GM18499 (cell line): ENCODE results near the gene CIRBP.

Experiments used
- ATAC-seq: cut with Tn5 transposase; IDR thresholded peaks from one replicate; pipeline ENCODE4 v1.9.1; 2021; ENCODE audit warnings: moderate number of reproducible peaks; ENCODE audit not compliant: insufficient read depth, unreplicated experiment

Gene CIRBP

DNA sequence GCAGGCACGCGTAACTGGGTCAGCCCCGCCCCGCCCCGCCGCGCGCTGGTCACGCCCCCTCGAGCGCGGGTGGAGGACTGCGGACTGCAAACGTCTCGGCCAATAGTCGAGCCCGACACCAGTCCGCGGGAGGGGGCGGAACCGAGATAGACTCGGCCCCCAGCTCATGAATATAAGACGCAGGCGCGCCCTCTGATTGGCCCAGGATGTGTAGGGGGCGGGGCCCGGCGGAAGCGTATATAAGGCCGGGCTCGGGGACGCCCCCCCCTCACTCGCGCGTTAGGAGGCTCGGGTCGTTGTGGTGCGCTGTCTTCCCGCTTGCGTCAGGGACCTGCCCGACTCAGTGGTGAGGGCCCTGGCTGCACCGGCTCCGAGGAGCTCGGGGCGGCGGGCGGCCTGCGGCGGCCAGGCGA, at the start of gene CIRBP:
CIRBP (plus strand) TSS at position 268 of the 413 bp plus-strand sequence. CDS start 1,602 bp downstream, outside the sequence.
- peak; percentile 36 for ATAC-seq

DNA sequence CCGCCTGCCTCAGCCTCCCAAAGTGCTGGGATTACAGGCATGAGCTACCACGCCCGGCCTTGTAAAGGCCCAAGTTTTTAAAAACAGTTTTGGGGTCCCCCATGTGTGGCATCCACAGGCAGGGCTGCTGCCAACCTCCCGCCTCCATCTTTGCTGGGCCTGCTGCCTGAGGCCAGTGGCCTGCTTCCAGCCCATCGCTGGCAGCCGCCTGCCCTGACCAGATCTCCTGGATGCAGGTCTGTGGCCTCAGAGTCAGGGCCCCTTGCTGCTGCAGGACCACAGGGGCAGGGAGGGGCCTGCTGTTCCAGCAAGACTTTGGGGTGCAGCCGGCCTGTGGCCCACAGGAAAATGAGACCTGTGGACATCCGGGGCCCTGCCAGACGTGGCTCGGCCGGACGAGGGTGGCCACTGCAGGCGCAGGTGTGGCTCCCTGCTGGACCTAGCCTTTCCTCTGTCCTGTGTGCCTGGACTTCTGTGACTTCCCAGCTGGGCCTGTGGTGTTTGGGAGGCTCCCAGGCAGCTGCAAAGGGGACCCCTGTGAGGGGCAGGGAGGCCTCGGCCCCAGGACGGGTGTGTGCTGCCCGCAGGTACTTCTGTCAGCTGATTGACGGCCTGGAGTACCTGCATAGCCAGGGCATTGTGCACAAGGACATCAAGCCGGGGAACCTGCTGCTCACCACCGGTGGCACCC, 49.2 kb upstream of the CIRBP start:
- no peak for ATAC-seq

DNA sequence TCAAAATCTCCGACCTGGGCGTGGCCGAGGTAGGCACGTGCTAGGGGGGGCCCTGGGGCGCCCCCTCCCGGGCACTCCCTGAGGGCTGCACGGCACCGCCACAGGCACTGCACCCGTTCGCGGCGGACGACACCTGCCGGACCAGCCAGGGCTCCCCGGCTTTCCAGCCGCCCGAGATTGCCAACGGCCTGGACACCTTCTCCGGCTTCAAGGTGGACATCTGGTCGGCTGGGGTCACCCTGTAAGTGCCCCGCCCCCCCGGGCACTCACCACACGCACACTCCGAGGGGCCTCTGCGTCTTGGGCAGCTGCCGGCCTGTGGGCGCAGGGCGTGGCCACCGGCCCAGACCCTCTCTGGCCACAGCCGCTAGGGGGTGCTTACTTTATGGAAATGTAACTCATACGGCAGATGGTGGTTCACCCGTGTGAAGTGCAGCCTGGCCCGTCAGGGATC, 48.6 kb upstream of the CIRBP start:
- no peak for ATAC-seq

DNA sequence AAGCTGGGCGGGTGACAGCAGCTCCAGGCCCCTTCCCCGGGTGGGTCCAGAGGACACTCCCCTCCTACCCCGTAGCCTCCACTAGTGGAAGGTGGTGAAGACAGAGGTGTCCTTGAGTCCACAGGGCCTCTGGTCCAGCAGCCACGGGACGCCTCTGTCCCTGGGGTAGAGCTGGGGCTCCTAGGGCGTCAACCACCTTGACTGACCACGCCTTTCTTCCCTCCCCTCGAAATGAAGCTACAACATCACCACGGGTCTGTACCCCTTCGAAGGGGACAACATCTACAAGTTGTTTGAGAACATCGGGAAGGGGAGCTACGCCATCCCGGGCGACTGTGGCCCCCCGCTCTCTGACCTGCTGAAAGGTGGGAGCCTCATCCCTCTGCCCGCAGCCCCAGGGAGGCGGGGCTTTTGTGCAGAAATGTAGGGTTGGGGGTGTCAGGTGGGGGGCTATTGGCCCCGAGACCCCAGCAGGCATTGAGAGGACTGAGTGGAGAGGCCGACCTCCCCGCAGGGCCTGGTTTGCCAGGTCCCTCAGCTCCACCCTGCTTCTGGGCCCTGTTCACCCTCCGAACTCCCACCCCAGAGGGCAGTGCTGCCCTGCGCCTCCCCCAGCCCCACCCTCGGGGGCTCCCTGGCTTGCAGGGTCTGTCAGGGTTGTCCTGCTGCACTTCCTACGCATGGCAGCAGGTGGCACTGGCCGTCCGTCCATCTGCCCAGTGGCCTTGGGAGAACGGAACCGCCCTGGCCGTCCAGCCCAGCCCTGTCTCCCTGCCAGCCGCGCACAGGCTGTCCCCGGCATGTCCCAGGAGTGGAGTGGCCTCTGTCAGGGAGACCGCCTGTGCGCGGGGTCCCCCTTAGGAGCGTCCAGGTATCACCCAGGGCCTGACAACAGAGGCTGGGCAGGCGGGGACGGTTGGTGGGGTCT, 47.9 kb upstream of the CIRBP start:
- ATAC-seq = no peak

DNA sequence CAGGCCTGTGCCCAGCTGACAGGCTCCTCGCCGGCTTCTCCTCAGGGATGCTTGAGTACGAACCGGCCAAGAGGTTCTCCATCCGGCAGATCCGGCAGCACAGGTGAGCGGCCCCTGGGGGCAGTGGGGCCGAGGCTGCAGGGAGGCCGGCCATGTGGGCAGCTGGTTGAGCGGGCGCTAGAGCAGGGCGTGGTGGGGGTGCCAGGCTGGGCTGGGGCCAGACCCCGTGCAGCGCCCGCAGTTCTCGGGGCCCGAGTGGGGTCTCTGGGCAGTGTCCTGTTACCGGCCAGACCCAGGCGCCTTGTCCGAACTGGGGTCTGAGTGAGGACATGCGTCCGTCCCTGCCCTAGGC, 47.3 kb upstream of the CIRBP start:
- ATAC-seq = no peak

DNA sequence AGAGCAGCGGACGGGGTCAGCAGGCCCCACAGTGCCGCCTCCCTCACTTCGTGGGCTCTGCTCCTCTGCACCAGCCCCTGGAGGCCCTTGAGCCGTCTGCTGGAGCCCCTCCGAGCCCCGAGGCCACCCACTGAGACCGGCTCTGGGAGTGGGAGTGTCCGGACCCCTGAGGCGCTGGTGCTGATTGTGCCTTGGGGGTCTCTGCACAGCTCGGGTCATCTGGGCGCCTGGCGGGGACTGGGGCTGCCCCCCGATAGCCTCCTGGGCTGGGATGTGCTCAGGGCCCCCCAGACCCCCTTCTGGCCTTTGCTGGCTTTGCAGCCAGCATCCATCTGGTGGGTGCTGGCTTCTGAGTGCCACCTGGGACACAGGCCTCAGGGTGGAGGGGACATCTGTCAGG, 46.7 kb upstream of the CIRBP start:
- ATAC-seq = no peak

DNA sequence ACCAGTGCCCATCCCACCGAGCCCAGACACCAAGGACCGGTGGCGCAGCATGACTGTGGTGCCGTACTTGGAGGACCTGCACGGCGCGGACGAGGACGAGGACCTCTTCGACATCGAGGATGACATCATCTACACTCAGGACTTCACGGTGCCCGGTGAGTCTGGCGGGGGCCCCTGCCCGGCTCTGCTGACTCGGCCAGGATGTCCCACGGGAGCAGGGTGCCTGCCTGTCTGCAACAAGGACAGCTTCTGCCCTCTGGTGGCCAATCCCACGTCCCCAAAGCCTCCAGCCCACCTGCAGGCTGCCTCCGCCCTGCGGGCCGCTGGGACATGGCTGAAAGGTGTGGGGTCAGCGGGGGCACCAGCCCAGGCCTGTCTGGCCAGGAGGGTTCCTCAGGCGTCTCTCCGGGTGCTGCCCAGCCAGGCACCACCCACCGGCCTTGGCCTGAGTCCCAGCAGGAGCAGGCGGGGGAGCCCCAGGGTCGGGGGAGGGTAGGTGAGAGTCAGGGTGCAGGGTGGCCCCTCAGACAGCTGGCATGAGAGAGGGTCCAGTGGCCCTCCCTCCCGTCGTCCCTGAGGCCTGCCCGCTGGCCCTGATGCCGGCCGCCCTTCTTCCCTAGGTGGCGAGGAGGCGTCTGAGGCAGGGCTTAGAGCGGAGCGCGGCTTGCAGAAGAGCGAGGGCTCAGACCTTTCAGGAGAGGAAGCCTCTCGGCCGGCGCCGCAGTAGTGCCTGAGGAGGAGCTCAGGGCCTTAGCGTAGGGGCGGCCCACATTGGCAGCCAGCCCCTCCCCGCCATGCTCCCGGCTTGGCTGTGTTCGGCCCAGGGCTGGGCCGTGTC, 45.9 kb upstream of the CIRBP start:
- ATAC-seq = no peak

DNA sequence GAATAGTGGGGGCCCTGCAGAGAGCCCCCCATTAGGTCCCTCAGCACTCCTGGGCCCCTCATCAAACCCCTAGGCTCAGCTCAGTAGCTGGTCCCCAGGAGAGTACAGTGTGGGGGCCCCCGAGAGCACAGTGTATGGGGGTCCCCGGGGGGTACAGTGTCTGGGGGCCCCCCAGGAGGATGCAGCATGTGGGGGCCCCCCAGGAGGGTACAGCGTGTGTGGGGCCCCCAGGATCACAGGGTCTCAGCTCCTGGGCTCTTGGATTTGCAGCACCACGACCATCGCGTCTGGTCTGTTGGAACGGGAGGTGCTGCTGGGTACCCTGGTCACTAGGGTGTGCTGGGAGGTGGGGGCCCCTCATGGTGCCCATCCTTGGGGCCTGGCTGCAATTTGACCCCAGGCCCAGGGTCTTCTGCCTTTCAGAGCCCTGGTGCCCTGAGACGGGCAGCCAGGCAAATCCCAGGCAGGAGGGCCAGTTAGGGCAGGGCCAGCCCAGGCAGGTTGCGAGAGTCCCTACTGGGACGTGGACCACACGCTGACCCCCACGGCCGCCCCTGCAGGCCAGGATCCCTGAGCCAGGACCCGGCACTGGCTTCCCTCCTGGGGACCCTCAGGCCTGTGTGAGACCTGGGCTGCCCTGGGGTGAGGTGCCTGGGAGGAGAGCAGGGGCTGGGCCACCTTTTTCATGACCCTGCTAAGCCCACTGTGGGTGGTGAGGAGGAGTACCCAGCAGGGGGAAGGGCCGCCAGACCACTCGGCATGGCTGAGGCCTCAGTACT, 44.9 kb upstream of the CIRBP start:
- no peak for ATAC-seq

DNA sequence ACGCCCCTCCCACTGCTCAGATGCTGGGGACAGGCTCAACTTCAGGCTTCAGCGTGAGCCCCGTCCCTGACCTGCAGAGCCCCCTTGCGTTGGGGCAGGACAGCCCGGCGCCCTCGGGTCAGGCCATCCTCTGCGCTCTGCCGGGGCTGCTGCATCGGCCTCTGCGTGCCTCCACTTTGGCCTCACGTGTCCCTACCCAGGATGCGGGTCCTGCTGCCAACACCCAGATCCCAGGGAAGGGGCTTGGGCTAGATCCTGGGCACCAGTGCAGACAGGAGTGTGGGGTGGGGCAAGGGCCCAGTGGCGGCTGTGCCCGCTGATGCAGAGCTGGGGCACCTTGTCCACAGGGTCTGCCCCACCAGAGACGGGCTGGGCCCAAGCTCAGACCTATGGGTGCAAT, 44.3 kb upstream of the CIRBP start:
- ATAC-seq = no peak

DNA sequence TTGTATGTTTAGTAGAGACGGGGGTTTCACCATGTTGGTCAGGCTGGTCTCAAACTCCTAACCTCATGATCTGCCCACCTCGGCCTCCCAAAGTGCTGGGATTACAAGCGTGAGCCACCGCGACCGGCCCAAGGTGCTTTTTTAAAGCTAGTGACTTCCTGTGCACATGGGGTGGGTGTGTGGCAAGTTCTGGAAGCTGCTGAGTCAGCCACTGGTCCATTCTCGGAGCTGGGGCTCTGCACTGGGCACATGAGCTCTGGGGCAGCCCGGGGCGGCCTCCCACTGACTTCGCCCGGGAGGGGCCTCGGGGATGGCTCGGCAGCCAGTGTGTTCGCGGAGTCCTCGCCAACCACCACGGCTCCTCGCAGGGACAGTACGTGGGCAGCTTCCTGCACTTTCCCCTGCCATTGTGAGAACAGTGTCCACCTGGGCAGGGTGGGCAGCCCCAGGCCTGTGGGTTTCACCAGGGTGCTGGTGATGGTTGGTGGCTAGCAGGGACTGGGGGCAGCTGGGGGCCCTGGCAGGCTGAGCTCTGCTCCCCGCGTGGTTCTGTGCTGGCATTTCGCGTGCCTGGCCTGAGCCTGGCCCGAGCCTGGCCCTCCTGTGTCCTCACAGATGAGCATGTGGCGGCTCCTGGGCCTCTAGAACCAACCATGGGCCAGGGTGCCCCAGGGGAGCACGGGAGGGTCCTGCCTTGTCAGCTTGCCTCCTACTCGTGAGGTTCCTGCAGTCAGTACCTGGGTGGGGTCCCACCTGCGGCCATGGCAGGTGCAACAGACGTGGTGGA, 43.5 kb upstream of the CIRBP start:
- no peak for ATAC-seq

DNA sequence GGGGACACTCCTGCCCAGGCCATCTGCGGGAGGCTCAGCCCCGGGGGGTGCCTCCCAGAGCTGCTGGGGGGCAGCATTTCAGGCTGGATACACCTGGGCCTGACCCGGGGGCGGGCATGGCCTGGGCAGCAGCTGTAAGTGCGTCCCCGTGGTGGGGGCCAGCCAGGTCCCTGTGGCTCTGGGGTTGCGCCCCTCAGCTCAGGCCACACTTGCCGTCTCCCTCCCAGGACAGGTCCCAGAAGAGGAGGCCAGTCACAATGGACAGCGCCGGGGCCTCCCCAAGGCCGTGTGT, 43.0 kb upstream of the CIRBP start:
- no peak for ATAC-seq

DNA sequence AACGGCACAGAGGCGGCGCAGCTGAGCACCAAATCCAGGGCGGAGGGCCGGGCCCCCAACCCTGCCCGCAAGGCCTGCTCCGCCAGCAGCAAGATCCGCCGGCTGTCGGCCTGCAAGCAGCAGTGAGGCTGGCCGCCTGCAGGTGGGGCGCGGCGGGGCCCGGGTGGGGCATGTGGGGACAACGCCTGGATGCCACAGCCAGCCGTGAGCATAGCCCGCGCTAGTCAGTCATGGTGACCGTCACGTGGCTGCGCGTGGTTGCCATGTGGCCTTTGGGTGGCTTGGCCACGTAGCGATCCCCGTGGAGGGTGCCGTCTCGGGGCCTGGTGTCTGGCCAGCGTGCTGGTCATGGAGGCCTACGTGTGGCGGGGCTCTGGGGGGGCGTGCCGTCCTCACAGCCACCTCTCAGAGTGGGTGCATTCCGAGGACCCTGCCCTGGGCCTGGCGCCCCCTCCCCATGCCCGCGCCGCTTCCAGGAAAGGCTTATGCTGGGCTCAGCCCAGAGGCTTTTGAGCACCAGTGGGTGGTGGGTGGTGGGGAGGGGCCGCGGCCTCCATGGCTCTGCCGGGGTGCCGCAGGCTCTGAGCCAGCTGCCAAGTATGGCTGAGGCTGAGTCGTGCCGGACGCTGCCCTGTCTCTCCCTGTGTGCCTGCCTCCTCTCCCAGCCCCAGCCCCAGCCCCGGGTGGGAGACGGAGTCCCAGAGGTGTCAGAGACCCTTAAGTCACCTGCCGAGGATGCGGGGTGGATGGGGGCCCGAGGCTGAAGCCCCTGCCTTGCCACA, 42.4 kb upstream of the CIRBP start:
- ATAC-seq = no peak

DNA sequence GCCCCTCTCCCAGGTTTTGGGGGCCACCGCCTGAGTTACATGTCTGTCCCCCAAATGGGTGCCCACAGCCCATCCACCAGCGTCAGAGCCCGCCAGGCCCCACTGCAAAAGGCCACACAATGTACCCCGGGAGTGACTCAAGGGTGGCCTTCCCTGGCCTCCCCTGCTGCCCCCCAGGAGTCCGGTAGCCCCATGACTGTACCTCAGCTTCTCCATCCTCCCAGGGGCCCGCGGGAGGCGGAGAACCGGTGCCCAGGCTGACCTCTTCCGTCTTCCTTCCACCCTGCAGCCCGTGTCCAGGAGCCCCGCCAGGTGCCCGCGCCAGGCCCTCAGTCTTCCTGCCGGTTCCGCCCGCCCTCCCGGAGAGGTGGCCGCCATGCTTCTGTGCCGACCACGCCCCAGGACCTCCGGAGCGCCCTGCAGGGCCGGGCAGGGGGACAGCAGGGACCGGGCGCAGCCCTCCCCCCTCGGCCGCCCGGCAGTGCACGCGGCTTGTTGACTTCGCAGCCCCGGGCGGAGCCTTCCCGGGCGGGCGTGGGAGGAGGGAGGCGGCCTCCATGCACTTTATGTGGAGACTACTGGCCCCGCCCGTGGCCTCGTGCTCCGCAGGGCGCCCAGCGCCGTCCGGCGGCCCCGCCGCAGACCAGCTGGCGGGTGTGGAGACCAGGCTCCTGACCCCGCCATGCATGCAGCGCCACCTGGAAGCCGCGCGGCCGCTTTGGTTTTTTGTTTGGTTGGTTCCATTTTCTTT, 41.7 kb upstream of the CIRBP start:
- ATAC-seq = no peak

DNA sequence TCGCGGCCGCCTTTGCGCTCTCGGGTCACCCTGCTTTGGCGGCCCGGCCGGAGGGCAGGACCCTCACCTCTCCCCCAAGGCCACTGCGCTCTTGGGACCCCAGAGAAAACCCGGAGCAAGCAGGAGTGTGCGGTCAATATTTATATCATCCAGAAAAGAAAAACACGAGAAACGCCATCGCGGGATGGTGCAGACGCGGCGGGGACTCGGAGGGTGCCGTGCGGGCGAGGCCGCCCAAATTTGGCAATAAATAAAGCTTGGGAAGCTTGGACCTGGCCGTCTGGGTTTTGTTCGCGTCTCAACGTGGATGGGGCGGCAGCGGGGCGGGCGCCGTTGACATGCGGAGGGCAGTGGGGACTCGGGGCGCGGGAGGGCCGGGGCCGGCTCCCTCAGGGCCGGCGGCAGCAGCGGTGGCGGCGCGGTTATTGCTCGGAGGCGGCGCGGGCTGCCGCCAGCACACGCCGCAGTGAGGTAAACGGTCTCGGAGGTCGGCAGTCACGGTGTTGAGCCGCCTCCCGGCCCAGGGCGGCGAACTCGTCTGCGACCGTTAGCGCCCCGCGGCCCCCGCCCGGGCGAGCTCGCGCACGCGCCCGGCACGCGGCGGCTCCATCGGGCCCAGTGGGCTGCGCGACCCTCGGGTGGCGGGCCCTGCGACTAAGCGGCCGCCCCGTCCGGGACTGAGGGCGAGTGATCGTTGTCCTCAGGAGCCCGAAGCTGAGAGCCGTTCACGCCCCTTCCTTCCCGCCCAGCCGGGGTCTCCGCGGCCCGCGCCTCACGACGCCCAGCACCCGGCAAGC, 40.8 kb upstream of the CIRBP start:
- no peak for ATAC-seq

DNA sequence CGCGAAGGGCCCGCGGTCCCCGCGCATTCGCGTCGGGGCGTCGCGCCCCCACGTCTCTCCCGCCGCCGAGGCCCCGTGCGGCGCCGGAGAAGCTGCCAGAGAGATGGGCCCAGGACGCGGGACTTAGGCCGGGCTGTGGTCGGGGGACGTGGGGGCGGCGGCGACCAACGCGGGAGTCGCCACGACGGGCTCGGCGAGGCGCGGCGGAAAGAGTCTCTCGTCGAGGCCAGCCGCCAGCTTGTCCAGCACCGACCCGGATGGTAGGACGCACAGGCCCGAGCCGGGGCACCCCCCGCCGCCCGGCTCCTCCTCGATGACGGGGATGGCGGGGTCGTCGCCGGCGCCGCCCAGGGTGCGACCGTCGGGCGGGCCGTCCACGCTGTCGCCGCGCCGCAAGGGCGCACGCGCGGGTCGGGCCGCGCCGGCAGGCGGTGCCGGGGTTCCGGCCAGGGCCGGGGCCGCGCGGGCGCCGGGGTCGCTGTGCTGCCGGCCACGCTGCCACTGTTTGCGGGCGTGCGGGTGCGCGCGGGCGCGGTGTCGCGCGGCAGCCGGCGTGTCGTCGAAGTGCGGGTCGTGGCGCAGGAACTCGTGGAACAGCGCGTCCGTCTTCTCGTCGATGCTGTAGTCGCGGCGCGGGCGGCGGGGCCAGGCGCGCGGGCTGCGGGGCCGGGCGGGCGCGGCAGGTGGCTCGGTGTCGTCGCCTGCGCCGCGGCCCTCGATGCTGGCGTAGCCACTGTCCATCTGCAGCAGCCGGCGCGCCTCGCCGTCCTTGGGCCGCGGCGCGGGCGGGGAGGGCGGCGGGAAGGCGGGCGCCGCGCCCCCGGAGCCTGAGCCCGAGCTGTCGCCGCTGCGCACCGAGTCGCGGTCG, 39.8 kb upstream of the CIRBP start:
- no peak for ATAC-seq
